ENCODE measurements around the gene TNF.
A peak's percentile ranks its signal among the peaks of the same experiment; 100 is the strongest.

TNF gene

GRCh38 chr6:31614075-31614619, 38.8 kb downstream of the TNF start:
- Histone ChIP-seq H3K27me3 (replicated peaks; ENCODE audit: control insufficient read depth, insufficient read depth, low read length) (no peaks in the 10 kb centered on the region), H3K4me1 (ENCODE audit: control insufficient read depth, insufficient read depth, low read length) (no peaks in the 10 kb centered on the region), H3K36me3 (ENCODE audit: control insufficient read depth, insufficient read depth, low read length, severe bottlenecking) (no peaks in the 10 kb centered on the region), H3K9me3 (ENCODE audit: control insufficient read depth, low read length) (no peaks in the 10 kb centered on the region), H3K4me3 (ENCODE audit: low read length) (no peak overlapping the region), H3K9ac (ENCODE audit: low read length) (no peak overlapping the region)
- DNase-seq (ENCODE audit: low read depth): no peak

DNA sequence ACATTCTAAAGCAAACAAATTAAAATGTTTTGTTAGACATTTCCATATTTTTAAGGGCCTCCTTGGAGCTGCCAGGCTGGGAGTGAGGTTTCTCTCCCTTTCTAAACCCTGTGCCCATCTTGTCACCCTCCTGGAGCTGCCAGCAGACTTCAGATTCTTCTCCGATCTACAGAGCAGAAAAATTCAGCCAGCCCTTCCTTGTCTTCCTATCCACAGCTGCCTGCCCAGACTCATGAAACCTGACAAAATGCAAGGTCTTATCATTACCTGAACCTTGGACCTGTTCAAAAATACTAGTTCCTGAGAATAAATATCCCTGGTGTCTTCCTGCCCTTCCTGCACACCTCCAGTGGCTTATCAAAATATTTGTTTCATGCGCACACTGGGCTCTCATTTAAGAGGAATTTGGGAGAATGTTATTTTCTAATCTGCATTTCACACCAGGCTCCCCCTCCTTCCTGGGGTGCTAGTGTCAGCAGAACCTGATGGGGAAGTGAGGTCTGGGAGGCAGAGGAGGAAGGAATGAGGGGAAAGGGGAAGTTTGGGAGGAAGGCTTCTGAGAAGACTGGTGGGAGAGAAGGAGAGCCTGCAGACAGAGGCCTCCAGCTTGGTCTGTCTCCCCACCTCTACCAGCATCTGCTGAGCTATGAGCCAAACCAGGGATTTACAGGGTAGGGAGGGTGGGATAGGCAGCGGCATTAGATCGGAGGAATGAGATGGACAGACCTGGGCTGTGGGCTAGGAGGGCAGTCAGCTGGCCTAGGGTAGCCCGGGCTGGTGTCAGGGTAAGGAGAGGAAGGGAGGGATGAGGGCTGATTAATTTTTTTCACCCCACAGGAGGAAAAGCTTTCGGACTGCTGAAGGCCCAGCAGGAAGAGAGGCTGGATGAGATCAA, 39.6 kb downstream of the TNF start, which contains the start of gene AIF1:
TSS of gene AIF1 (plus strand) at position 551 of the 895 bp plus-strand sequence. CDS start at position 647, 96 bp downstream.
- no peaks in the 10 kb centered on the region for H3K9me3 ChIP-seq (ENCODE audit: control insufficient read depth, low read length)
- no peaks in the 10 kb centered on the region for H3K27me3 ChIP-seq (replicated peaks; ENCODE audit: control insufficient read depth, insufficient read depth, low read length)
- DNase-seq (ENCODE audit: low read depth): no peak
- no peaks in the 10 kb centered on the region for H3K4me1 ChIP-seq (ENCODE audit: control insufficient read depth, insufficient read depth, low read length)
- H3K36me3 ChIP-seq (ENCODE audit: control insufficient read depth, insufficient read depth, low read length, severe bottlenecking): no peaks in the 10 kb centered on the region
- H3K9ac ChIP-seq (ENCODE audit: low read length): no peak within 1 kb of the TSS
- H3K4me3 ChIP-seq (ENCODE audit: low read length): no peak within 1 kb of the TSS

- no peak for DNase-seq (ENCODE audit: low read depth)
- no peaks in the 10 kb centered on the region for H3K9me3 ChIP-seq (ENCODE audit: control insufficient read depth, low read length)
- no peak overlapping the region for H3K9ac ChIP-seq (ENCODE audit: low read length)
- no peaks in the 10 kb centered on the region for H3K4me1 ChIP-seq (ENCODE audit: control insufficient read depth, insufficient read depth, low read length)
- H3K27me3 ChIP-seq (replicated peaks; ENCODE audit: control insufficient read depth, insufficient read depth, low read length): no peaks in the 10 kb centered on the region
- no peak overlapping the region for H3K4me3 ChIP-seq (ENCODE audit: low read length)
- H3K36me3 ChIP-seq (ENCODE audit: control insufficient read depth, insufficient read depth, low read length, severe bottlenecking): no peaks in the 10 kb centered on the region
These were observed 40.4 kb downstream of the TNF start for GRCh38 chr6:31615748-31616147.

DNA sequence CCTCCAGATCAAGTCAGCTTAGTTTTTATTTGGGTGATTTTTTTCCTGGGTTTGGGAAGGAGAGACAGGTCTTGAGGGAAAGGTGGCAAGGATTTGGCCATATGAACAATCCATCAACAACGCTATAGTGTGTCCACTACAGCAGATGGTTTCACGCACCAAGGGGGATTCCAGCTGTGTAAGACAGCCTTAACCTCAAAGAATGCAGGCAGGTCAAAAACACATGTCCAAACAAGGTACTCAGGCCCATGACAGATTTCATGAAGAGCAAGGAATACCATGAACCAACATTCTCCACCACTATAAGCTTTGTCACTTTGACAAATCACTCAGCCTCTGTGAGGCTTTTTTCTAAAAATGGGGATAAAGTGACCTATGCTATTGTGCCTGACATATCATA, 41.6 kb downstream of the TNF start:
- peaks cover 7% of the 10 kb centered on the region for H3K4me1 ChIP-seq (ENCODE audit: control insufficient read depth, insufficient read depth, low read length)
- no peaks in the 10 kb centered on the region for H3K9me3 ChIP-seq (ENCODE audit: control insufficient read depth, low read length)
- DNase-seq (ENCODE audit: low read depth): no peak
- H3K4me3 ChIP-seq (ENCODE audit: low read length): no peak overlapping the region
- no peaks in the 10 kb centered on the region for H3K27me3 ChIP-seq (replicated peaks; ENCODE audit: control insufficient read depth, insufficient read depth, low read length)
- no peak overlapping the region for H3K9ac ChIP-seq (ENCODE audit: low read length)
- no peaks in the 10 kb centered on the region for H3K36me3 ChIP-seq (ENCODE audit: control insufficient read depth, insufficient read depth, low read length, severe bottlenecking)

GRCh38 chr6:31619805-31620585, 44.6 kb downstream of the TNF start:
- Histone ChIP-seq H3K4me1 (ENCODE audit: control insufficient read depth, insufficient read depth, low read length) (peaks cover 18% of the 10 kb centered on the region), H3K27me3 (replicated peaks; ENCODE audit: control insufficient read depth, insufficient read depth, low read length) (no peaks in the 10 kb centered on the region), H3K36me3 (ENCODE audit: control insufficient read depth, insufficient read depth, low read length, severe bottlenecking) (peaks cover 24% of the 10 kb centered on the region), H3K9ac (ENCODE audit: low read length) (peak overlapping the region; percentile 87), H3K4me3 (ENCODE audit: low read length) (peak overlapping the region; percentile 84), H3K9me3 (ENCODE audit: control insufficient read depth, low read length) (no peaks in the 10 kb centered on the region)
- DNase-seq (ENCODE audit: low read depth): peak; percentile 99

DNA sequence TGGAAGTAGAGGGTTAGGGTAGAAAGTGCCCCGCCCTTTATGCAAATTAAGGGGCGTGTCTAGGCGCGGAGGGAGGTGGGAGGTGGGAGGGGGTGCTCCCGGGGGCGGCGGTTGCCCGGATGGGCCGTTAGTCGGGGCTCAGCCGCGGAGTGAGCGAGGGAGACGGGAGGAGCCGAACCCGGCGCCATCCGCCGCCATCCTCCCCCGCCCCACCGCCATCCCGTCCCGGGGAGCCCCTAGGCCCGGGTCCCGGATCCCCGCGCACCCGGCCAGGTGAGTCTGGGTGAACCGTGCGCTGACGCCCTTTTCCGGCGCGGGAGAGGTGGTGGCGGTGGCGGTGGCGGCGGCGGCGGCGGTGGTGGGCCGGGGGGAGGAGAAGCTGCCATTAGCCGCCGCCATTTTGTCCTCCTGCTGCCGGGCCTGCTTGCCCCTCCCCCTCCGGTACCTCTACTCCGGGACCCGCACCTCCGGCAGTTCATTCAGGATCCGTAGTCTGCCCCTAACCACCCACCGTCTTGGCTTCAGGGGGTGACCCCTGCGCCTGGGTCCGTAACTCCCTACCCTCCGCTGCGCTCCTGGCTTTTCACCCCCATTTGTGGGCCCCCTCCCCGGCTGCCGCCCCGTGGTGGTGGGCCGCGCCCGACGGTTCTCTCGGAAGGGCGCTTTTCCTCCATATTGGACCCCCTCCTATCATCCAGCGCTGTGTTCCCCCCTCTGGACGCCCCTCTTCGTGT, 45.4 kb downstream of the TNF start, which contains the start of gene PRRC2A:
TSS of gene PRRC2A (plus strand) at position 130 of the 734 bp plus-strand sequence. CDS start 2,075 bp downstream, outside the sequence.
- no peaks in the 10 kb centered on the region for H3K27me3 ChIP-seq (replicated peaks; ENCODE audit: control insufficient read depth, insufficient read depth, low read length)
- peaks cover 18% of the 10 kb centered on the region for H3K4me1 ChIP-seq (ENCODE audit: control insufficient read depth, insufficient read depth, low read length)
- peak within 1 kb of the TSS; percentile 98 for H3K4me3 ChIP-seq (ENCODE audit: low read length)
- H3K36me3 ChIP-seq (ENCODE audit: control insufficient read depth, insufficient read depth, low read length, severe bottlenecking): peaks cover 31% of the 10 kb centered on the region
- peak; percentile 83 for DNase-seq (ENCODE audit: low read depth)
- H3K9ac ChIP-seq (ENCODE audit: low read length): peak within 1 kb of the TSS; percentile 99
- H3K9me3 ChIP-seq (ENCODE audit: control insufficient read depth, low read length): no peaks in the 10 kb centered on the region

DNA sequence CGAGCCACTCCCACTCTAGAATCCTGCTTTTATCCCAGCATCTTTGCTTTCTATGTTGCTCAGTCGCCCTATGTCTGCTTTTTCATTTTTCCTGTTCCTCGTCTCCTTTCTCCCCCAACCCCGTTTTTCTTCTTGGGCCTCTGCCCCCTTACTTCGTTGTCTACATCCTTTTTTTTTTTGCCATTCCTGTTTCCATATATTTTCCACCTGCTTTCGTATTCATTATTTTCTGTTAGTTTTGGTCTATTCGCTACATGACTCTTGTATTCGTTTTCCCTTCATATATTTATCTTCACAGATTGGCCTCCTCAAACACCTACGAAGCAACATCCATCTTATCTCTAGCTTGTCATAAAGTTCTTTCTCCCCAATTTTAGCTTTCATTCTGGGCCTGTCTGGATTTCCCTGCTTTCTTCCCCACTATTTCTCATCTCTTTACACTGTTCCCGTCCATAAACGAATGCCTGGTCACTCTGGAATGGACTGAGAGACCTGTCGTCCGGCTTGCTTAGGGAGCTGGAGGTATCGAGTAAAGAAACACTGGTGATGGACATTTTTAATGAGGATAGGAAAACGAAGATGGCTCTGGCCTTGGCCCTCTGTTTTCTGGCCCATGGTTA, 46.1 kb downstream of the TNF start:
- H3K36me3 ChIP-seq (ENCODE audit: control insufficient read depth, insufficient read depth, low read length, severe bottlenecking): peaks cover 38% of the 10 kb centered on the region

DNA sequence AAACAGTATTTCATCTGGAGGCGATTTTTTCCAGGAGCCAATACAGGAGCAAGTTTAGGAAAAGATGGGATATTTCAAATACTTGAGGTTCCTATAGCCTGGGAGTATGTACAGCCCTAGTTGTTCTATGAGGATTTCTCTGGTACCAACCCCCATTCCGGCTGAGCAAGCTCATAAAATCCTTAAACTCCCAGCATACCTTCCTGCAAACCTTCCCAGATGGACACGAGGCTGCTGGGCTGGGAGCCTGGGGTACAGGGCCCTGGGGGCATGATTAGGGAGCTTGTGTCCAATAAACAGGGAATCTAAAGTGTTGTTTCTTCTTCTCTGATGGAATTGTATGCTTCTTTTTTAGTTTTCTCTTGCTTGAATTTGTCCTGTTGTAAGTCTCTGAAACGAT, 46.6 kb downstream of the TNF start:
- Histone ChIP-seq H3K9ac (ENCODE audit: low read length) (peak overlapping the region; percentile 99), H3K36me3 (ENCODE audit: control insufficient read depth, insufficient read depth, low read length, severe bottlenecking) (peaks cover 44% of the 10 kb centered on the region), H3K27me3 (replicated peaks; ENCODE audit: control insufficient read depth, insufficient read depth, low read length) (no peaks in the 10 kb centered on the region), H3K4me3 (ENCODE audit: low read length) (peak overlapping the region; percentile 98), H3K9me3 (ENCODE audit: control insufficient read depth, low read length) (no peaks in the 10 kb centered on the region), H3K4me1 (ENCODE audit: control insufficient read depth, insufficient read depth, low read length) (peaks cover 18% of the 10 kb centered on the region)
- DNase-seq (ENCODE audit: low read depth): peak; percentile 39

More for the DNA sequence above, 46.1 kb downstream of the TNF start:
- peak; percentile 38 for DNase-seq (ENCODE audit: low read depth)
- Histone ChIP-seq H3K9me3 (ENCODE audit: control insufficient read depth, low read length) (no peaks in the 10 kb centered on the region), H3K4me1 (ENCODE audit: control insufficient read depth, insufficient read depth, low read length) (peaks cover 18% of the 10 kb centered on the region), H3K4me3 (ENCODE audit: low read length) (peak overlapping the region; percentile 98), H3K27me3 (replicated peaks; ENCODE audit: control insufficient read depth, insufficient read depth, low read length) (no peaks in the 10 kb centered on the region), H3K9ac (ENCODE audit: low read length) (peak overlapping the region; percentile 99)

GRCh38 chr6:31622684-31623091, 47.3 kb downstream of the TNF start:
- no peaks in the 10 kb centered on the region for H3K27me3 ChIP-seq (replicated peaks; ENCODE audit: control insufficient read depth, insufficient read depth, low read length)
- H3K9ac ChIP-seq (ENCODE audit: low read length): peak overlapping the region; percentile 99
- no peak for DNase-seq (ENCODE audit: low read depth)
- no peaks in the 10 kb centered on the region for H3K9me3 ChIP-seq (ENCODE audit: control insufficient read depth, low read length)
- peaks cover 18% of the 10 kb centered on the region for H3K4me1 ChIP-seq (ENCODE audit: control insufficient read depth, insufficient read depth, low read length)
- H3K36me3 ChIP-seq (ENCODE audit: control insufficient read depth, insufficient read depth, low read length, severe bottlenecking): peaks cover 51% of the 10 kb centered on the region
- peak overlapping the region; percentile 98 for H3K4me3 ChIP-seq (ENCODE audit: low read length)

DNA sequence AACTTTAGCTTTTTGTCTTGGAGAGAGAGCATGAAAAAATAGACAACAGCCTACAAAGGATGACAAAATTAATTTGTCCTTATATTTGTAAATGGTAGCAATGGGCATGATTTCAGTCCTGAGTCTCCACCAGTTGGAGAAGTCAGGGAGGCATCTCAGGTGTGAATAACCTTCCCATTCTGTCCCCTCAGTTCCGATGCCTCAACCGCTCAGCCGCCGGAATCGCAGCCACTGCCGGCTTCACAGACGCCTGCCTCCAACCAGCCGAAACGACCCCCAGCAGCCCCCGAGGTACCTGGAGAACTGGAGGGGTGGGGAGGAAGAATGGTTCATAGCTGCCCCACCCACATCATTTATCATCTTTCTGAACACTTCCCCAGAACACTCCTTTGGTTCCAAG, 48.7 kb downstream of the TNF start:
- Histone ChIP-seq H3K4me1 (ENCODE audit: control insufficient read depth, insufficient read depth, low read length) (peaks cover 18% of the 10 kb centered on the region), H3K4me3 (ENCODE audit: low read length) (no peak overlapping the region), H3K27me3 (replicated peaks; ENCODE audit: control insufficient read depth, insufficient read depth, low read length) (no peaks in the 10 kb centered on the region), H3K9ac (ENCODE audit: low read length) (no peak overlapping the region), H3K9me3 (ENCODE audit: control insufficient read depth, low read length) (no peaks in the 10 kb centered on the region), H3K36me3 (ENCODE audit: control insufficient read depth, insufficient read depth, low read length, severe bottlenecking) (peaks cover 64% of the 10 kb centered on the region)
- no peak for DNase-seq (ENCODE audit: low read depth)

Measured in adipocyte (in vitro differentiated cells).